ENCODE results near the gene XPO6.
"Not testable (repeated sequence)": the region's sequence is repeated elsewhere in the genome, so short reads cannot be mapped to it uniquely, and the experiment has no call there.

The XPO6 gene

GRCh38 chr16:28149011-28149888 lies 62.5 kb downstream of the XPO6 start:
- DNase-seq = peak in 3 of 4 experiments; percentile 41 to 63 (median 59)

- DNase-seq = no peak
These were observed 65.2 kb downstream of the XPO6 start for GRCh38 chr16:28146536-28146935.

GRCh38 chr16:28145796-28146195 lies 66.0 kb downstream of the XPO6 start:
- peak; percentile 21 to 67 (median 51) for DNase-seq

- DNase-seq = peak; percentile 55 to 79 (median 58)
These were observed 70.8 kb downstream of the XPO6 start for GRCh38 chr16:28140788-28141618.

- DNase-seq = no peak
These were observed 72.2 kb downstream of the XPO6 start for GRCh38 chr16:28139530-28139929.

GRCh38 chr16:28136751-28137434 lies 74.9 kb downstream of the XPO6 start:
- peak in 1 of 4 experiments; percentile 7 for DNase-seq

- no peak for DNase-seq
These were observed 78.1 kb downstream of the XPO6 start for GRCh38 chr16:28133666-28134065.

GRCh38 chr16:28131743-28132393 lies 79.9 kb downstream of the XPO6 start:
- DNase-seq = no peak

- no peak for DNase-seq
These were observed 80.6 kb downstream of the XPO6 start for GRCh38 chr16:28131181-28131580.

GRCh38 chr16:28130099-28131088 lies 81.4 kb downstream of the XPO6 start:
- DNase-seq = no peak

GRCh38 chr16:28126684-28127620 lies 84.8 kb downstream of the XPO6 start:
- no peak for DNase-seq

- DNase-seq = no peak
These were observed 86.2 kb downstream of the XPO6 start for GRCh38 chr16:28125592-28125991.

- DNase-seq = no peak
These were observed 90.2 kb downstream of the XPO6 start for GRCh38 chr16:28121527-28121926.

- no peak for DNase-seq
These were observed 91.0 kb downstream of the XPO6 start for GRCh38 chr16:28120754-28121153.

GRCh38 chr16:28118637-28119036 lies 93.1 kb downstream of the XPO6 start:
- DNase-seq = no peak

GRCh38 chr16:28117168-28117565 lies 94.6 kb downstream of the XPO6 start:
- no peak for DNase-seq

GRCh38 chr16:28115866-28116265 lies 95.9 kb downstream of the XPO6 start:
- DNase-seq = not testable (repeated sequence)

GRCh38 chr16:28112908-28113307 lies 98.9 kb downstream of the XPO6 start:
- no peak for DNase-seq

GRCh38 chr16:28110977-28111376 lies 100.8 kb downstream of the XPO6 start:
- DNase-seq = no peak

- DNase-seq = peak; percentile 78 to 92 (median 86)
These were observed 101.3 kb downstream of the XPO6 start for GRCh38 chr16:28110479-28110878.

Measured in suppressor macrophage (primary cell).